ENCODE measurements around the gene CLDN14. TPM values are rescaled to one million over a fixed set of nuclear protein-coding genes. Genes with fewer than 3 reads are reported as not detected.

CLDN14 gene
- total RNA-seq, 1 experiment from 2014 or later = not detected

DNA sequence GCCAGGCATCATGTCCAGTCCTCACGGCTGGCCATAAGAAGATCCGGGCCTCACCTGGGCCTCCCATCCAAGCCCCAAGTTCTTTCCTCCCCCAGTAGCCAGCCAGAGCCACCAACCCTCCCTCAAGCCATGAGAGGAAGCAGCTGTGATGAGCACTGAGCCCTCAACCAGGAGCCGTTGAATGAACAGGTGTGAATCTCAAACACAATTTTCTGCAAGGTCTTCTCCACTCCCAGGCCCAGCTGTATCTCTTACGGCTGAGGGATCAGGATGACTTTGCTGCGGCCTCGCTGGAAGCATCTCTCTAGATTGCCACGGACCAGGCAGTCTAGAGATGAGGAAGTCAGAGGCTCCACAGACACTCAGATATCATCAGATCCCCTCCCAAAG, 9.8 kb upstream of the CLDN14 start:
- intact Hi-C loops (cut with micrococcal nuclease) = no loop called here
- H3K36me3 Mint-ChIP-seq (ENCODE audit: insufficient read depth, unreplicated experiment) = no peaks in the 10 kb centered on the region
- no peaks in the 10 kb centered on the region for H3K9me3 Mint-ChIP-seq (ENCODE audit: unreplicated experiment)
- no TSS peak for BruUV-seq (replicated peaks)
- no peak for DNase-seq (ENCODE audit: unreplicated experiment)
- ChIA-PET POLR2A (no interaction called here), CTCF (no interaction called here)
- H3K4me1 Mint-ChIP-seq (ENCODE audit: insufficient read depth, unreplicated experiment) = peaks cover 7% of the 10 kb centered on the region
- no peak overlapping the region for H3K4me3 Mint-ChIP-seq (ENCODE audit: unreplicated experiment)
- no peaks in the 10 kb centered on the region for H3K27me3 Mint-ChIP-seq (ENCODE audit: insufficient read depth, unreplicated experiment)
- TF ChIP-seq, protein P1, sequence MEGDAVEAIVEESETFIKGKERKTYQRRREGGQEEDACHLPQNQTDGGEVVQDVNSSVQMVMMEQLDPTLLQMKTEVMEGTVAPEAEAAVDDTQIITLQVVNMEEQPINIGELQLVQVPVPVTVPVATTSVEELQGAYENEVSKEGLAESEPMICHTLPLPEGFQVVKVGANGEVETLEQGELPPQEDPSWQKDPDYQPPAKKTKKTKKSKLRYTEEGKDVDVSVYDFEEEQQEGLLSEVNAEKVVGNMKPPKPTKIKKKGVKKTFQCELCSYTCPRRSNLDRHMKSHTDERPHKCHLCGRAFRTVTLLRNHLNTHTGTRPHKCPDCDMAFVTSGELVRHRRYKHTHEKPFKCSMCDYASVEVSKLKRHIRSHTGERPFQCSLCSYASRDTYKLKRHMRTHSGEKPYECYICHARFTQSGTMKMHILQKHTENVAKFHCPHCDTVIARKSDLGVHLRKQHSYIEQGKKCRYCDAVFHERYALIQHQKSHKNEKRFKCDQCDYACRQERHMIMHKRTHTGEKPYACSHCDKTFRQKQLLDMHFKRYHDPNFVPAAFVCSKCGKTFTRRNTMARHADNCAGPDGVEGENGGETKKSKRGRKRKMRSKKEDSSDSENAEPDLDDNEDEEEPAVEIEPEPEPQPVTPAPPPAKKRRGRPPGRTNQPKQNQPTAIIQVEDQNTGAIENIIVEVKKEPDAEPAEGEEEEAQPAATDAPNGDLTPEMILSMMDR (IDR thresholded peaks at IDR 0.05; ENCODE audit: unreplicated experiment) = no peak
- H3K27ac Mint-ChIP-seq (ENCODE audit: low read depth, unreplicated experiment) = no peak overlapping the region

DNA sequence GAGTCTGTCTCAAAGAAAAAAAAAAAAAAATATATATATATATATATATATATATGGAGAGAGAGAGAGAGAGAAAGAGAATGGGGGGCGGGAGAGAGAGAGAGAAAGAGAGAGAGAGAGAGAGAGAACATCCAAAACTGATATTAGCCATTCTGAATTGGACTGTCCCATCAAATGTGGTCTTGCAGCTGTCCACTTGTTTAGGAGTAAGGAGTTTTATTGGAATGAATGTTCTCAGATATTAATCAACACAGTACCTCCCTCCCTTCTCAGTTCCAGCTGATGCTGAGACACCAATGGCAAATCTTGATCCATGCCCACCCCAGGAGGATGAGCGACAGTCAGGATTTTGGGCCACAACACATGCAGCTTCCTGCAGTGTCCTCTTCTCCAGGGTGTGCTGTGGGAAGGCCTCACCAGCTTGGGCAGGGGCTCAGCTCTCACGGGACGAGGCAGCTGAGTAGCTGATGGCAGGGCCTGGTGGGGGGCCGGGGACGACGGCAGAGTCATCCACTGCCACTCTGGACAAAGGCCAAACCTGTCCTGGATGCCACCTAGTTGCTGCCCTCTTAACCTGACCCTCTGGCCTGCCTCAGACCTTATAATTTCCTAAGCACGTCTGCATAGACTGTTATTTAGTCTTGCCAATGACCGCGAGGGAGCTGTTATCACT, 9.3 kb upstream of the CLDN14 start:
- Mint-ChIP-seq H3K4me3 (ENCODE audit: unreplicated experiment) (no peak overlapping the region), H3K36me3 (ENCODE audit: insufficient read depth, unreplicated experiment) (no peaks in the 10 kb centered on the region), H3K27ac (ENCODE audit: low read depth, unreplicated experiment) (no peak overlapping the region), H3K4me1 (ENCODE audit: insufficient read depth, unreplicated experiment) (peaks cover 7% of the 10 kb centered on the region), H3K9me3 (ENCODE audit: unreplicated experiment) (no peaks in the 10 kb centered on the region), H3K27me3 (ENCODE audit: insufficient read depth, unreplicated experiment) (no peaks in the 10 kb centered on the region)
- ChIA-PET POLR2A (no interaction called here), CTCF (interaction anchor here (1.2 kb wide), 1 partner anchor 141 kb away, joined by 4 read pairs; no protein-coding TSS in a partner anchor)
- intact Hi-C loops (cut with micrococcal nuclease) = no loop called here
- BruUV-seq (replicated peaks) = no TSS peak
- DNase-seq (ENCODE audit: unreplicated experiment) = no peak
- TF ChIP-seq, protein P1 (IDR thresholded peaks at IDR 0.05; ENCODE audit: unreplicated experiment) = no peak

DNA sequence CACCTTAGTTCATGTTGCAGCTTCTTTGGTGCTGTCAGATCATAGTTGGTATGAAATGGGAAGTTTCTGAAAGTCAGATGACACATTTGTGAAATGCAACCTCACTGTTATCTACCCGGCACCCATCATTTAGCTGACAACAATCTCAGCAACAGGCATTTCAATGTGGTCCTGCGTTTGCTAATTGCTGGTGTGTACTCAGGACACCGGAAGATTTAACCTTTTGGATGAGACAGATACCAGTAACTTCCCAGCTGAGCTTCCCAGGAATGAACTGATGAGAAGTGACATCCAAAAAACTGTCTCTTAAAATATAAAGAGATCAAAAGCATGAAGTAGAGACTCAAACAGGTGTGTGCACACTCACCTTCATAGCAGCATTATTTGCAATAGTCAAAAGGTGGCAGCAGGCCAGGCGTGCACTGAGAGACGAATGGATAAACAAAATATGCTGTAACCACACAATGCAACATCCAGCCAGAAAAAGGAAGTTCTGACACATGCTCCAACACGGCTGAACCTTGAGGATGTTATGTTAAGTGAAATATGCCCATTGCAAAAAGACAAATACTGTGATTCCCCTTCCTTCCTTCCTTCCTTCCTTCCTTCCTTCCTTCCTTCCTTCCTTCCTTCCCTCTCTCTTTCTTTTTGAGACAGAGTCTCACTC, 7.9 kb upstream of the CLDN14 start:
- H3K4me3 Mint-ChIP-seq (ENCODE audit: unreplicated experiment) = no peak overlapping the region
- intact Hi-C loops (cut with micrococcal nuclease) = no loop called here
- DNase-seq (ENCODE audit: unreplicated experiment) = peak; percentile 77
- H3K27me3 Mint-ChIP-seq (ENCODE audit: insufficient read depth, unreplicated experiment) = no peaks in the 10 kb centered on the region
- POLR2A ChIA-PET = interaction anchor here (0.7 to 1.0 kb wide), 2 partner anchors 52 to 58 kb away, joined by 3 read pairs; no protein-coding TSS in a partner anchor
- H3K9me3 Mint-ChIP-seq (ENCODE audit: unreplicated experiment) = no peaks in the 10 kb centered on the region
- no peaks in the 10 kb centered on the region for H3K36me3 Mint-ChIP-seq (ENCODE audit: insufficient read depth, unreplicated experiment)
- CTCF ChIA-PET = interaction anchor here (0.7 to 1.2 kb wide), 5 partner anchors 18 to 266 kb away, joined by 3 to 4 read pairs (median 3); no protein-coding TSS in a partner anchor
- peaks cover 7% of the 10 kb centered on the region for H3K4me1 Mint-ChIP-seq (ENCODE audit: insufficient read depth, unreplicated experiment)
- no peak overlapping the region for H3K27ac Mint-ChIP-seq (ENCODE audit: low read depth, unreplicated experiment)
- TF ChIP-seq, protein P1 (IDR thresholded peaks at IDR 0.05; ENCODE audit: unreplicated experiment) = no peak
- BruUV-seq (replicated peaks) = no TSS peak

DNA sequence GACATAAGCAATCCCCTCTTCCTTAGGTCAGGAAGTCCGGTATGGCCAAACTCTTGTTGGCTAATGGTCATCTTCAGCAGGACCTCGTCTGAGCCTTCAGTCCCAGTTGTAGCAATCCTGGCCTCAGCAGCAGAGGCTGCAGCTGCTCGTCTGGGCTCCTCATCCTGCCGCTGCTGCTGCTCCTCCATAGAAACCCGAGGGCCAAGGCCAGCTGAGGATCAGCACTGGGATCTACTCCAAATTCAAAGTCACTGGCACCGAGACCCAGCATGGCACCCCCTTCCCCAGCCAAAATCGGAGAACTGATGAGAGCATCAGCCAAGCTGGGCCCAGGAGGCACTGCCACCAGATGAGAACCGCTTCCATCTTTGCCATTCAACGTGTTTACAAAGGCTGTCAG, 6.3 kb upstream of the CLDN14 start:
- TF ChIP-seq, protein P1 (IDR thresholded peaks at IDR 0.05; ENCODE audit: unreplicated experiment) = no peak
- POLR2A ChIA-PET = no interaction called here
- H3K4me3 Mint-ChIP-seq (ENCODE audit: unreplicated experiment) = no peak overlapping the region
- H3K27ac Mint-ChIP-seq (ENCODE audit: low read depth, unreplicated experiment) = no peak overlapping the region
- H3K4me1 Mint-ChIP-seq (ENCODE audit: insufficient read depth, unreplicated experiment) = peaks cover 7% of the 10 kb centered on the region
- CTCF ChIA-PET = interaction anchor here (0.5 to 1.2 kb wide), 2 partner anchors 53 to 67 kb away, joined by 4 read pairs; no protein-coding TSS in a partner anchor
- BruUV-seq (replicated peaks) = no TSS peak
- no peaks in the 10 kb centered on the region for H3K36me3 Mint-ChIP-seq (ENCODE audit: insufficient read depth, unreplicated experiment)
- intact Hi-C loops (cut with micrococcal nuclease) = no loop called here
- no peaks in the 10 kb centered on the region for H3K9me3 Mint-ChIP-seq (ENCODE audit: unreplicated experiment)
- no peaks in the 10 kb centered on the region for H3K27me3 Mint-ChIP-seq (ENCODE audit: insufficient read depth, unreplicated experiment)
- DNase-seq (ENCODE audit: unreplicated experiment) = no peak
